ENCODE measurements around the gene TIMM22. TPM values are rescaled to one million over a fixed set of nuclear protein-coding genes. Genes with fewer than 3 reads are reported as not detected.
"Not testable (repeated sequence)": the region's sequence is repeated elsewhere in the genome, so short reads cannot be mapped to it uniquely, and the experiment has no call there.

TIMM22 gene
- polyA plus RNA-seq, 1 experiment = 14.3 TPM

GRCh38 chr17:1045456-1045855, 48.5 kb downstream of the TIMM22 start:
- no peak for DNase-seq (ENCODE audit: low read depth)
- H3K36me3 ChIP-seq (ENCODE audit: control insufficient read depth, insufficient read depth, low read length) = peaks cover 18% of the 10 kb centered on the region
- ChIA-PET CTCF (interaction anchor here (6.8 kb wide), 1 partner anchor 11 kb away, joined by 47 read pairs; no protein-coding TSS in a partner anchor), POLR2A (no interaction called here)
- no peak for TF ChIP-seq CTCF (IDR thresholded peaks at IDR 0.05; ENCODE audit: insufficient read depth, low read depth, low read length)
- H3K4me3 ChIP-seq (ENCODE audit: low read depth, low read length) = no peak overlapping the region
- H3K27me3 ChIP-seq (ENCODE audit: control insufficient read depth, insufficient read depth, low read length) = no peaks in the 10 kb centered on the region

DNA sequence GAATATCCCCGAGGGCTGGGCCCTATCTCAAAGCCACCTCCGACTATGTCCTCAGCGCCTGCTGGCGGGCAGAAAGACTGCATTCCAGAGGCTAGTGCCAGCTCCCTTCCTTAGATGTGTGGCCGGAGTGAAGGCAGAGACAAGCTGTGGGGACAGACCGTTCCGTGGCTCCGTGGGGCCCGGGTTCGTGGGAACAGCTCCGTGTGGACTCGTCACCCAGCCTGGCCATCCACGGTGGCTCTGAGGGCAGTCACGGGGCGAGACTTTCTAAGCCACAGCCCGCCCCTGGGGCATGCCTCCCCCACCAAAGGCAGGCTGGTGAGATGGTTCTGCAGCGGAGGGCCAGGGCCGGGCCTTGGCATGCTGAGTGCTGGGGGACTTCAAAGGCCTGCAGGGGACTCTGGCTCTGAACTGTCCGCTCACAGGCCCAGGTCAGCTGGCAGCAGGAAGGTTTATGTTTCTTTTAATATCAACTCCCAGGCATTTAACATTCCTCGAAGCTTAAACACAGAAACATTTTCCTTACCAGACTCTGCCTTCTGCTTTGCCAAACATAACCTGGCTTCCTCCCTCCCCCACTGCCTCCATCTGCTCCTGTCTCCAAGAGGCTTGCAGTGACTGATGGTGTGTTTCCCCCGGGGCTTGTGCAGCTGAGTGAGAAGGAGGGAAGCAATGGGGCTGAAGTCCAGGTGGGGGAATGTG, 50.4 kb downstream of the TIMM22 start:
- H3K4me3 ChIP-seq (ENCODE audit: low read depth, low read length) = no peak overlapping the region
- ChIA-PET POLR2A (no interaction called here), CTCF (interaction anchor here (6.8 kb wide), 1 partner anchor 9 kb away, joined by 47 read pairs; no protein-coding TSS in a partner anchor)
- H3K36me3 ChIP-seq (ENCODE audit: control insufficient read depth, insufficient read depth, low read length) = peaks cover 18% of the 10 kb centered on the region
- no peak for DNase-seq (ENCODE audit: low read depth)
- no peaks in the 10 kb centered on the region for H3K27me3 ChIP-seq (ENCODE audit: control insufficient read depth, insufficient read depth, low read length)
- no peak for TF ChIP-seq CTCF (IDR thresholded peaks at IDR 0.05; ENCODE audit: insufficient read depth, low read depth, low read length)

GRCh38 chr17:1047879-1048470, 51.0 kb downstream of the TIMM22 start:
- H3K36me3 ChIP-seq (ENCODE audit: control insufficient read depth, insufficient read depth, low read length) = peaks cover 16% of the 10 kb centered on the region
- CTCF ChIA-PET = interaction anchor here (6.8 kb wide), 1 partner anchor 8 kb away, joined by 47 read pairs; no protein-coding TSS in a partner anchor
- H3K27me3 ChIP-seq (ENCODE audit: control insufficient read depth, insufficient read depth, low read length) = no peaks in the 10 kb centered on the region
- H3K4me3 ChIP-seq (ENCODE audit: low read depth, low read length) = no peak overlapping the region
- TF ChIP-seq CTCF (IDR thresholded peaks at IDR 0.05; ENCODE audit: insufficient read depth, low read depth, low read length) = no peak
- POLR2A ChIA-PET = no interaction called here
- DNase-seq (ENCODE audit: low read depth) = no peak

DNA sequence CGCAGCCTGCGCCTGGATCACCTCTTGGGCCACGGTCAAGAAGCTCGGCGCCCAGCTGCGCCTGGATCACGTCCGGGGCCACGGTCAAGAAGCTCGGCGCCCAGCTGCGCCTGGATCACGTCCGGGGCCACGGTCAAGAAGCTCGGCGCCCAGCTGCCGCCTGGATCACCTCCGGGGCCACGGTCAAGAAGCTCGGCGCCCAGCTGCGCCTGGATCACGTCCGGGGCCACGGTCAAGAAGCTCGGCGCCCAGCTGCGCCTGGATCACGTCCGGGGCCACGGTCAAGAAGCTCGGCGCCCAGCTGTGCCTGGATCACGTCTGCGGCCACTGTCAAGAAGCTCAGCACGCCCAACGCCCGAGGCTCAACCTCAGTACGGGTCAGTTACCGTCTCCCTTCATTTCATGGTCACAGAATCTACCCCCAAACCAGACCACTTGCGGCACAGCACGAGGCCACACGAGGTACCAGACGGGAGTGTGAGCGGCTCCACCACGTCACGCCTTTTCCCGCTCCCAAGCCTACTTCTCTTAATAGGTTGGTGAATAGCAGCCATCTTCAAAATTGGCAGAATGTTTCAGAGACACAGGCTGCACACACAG, 51.7 kb downstream of the TIMM22 start:
- DNase-seq (ENCODE audit: low read depth); POLR2A ChIA-PET; H3K4me3 ChIP-seq (ENCODE audit: low read depth, low read length); CTCF ChIA-PET; H3K27me3 ChIP-seq (ENCODE audit: control insufficient read depth, insufficient read depth, low read length): not testable (repeated sequence)
- peaks cover 16% of the 10 kb centered on the region for H3K36me3 ChIP-seq (ENCODE audit: control insufficient read depth, insufficient read depth, low read length)

GRCh38 chr17:1049446-1050225, 52.7 kb downstream of the TIMM22 start:
- peaks cover 20% of the 10 kb centered on the region for H3K36me3 ChIP-seq (ENCODE audit: control insufficient read depth, insufficient read depth, low read length)
- H3K4me3 ChIP-seq (ENCODE audit: low read depth, low read length) = no peak overlapping the region
- POLR2A ChIA-PET = interaction anchor here (0.6 kb wide), 1 partner anchor 26 kb away, joined by 3 read pairs; no protein-coding TSS in a partner anchor
- CTCF ChIA-PET = no interaction called here
- TF ChIP-seq CTCF (IDR thresholded peaks at IDR 0.05; ENCODE audit: insufficient read depth, low read depth, low read length) = no peak
- no peaks in the 10 kb centered on the region for H3K27me3 ChIP-seq (ENCODE audit: control insufficient read depth, insufficient read depth, low read length)
- no peak for DNase-seq (ENCODE audit: low read depth)

Measured in BJ (cell line).